Neuron (in vitro differentiated cells): Measurements from ENCODE around the gene CERS4.
A peak's percentile ranks its signal among the peaks of the same experiment; 100 is the strongest.
"Not testable (repeated sequence)": the region's sequence is repeated elsewhere in the genome, so short reads cannot be mapped to it uniquely, and the experiment has no call there.

Source experiments
- H2AFZ ChIP-seq: one replicate; pipeline ENCODE4 v1.6.1; 2013; ENCODE audit warnings: low read depth, mild to moderate bottlenecking, inconsistent platforms, low read length, moderate library complexity
- H3K27me3 ChIP-seq: one replicate; pipeline ENCODE4 v1.6.1; 2013; ENCODE audit warnings: low read length; ENCODE audit not compliant: insufficient read depth
- H3K36me3 ChIP-seq: one replicate; pipeline ENCODE4 v1.6.1; 2013; ENCODE audit warnings: low read length; ENCODE audit not compliant: insufficient read depth
- H3K4me1 ChIP-seq: one replicate; pipeline ENCODE4 v1.6.1; 2013; ENCODE audit warnings: low read length; ENCODE audit not compliant: insufficient read depth
- H3K4me3 ChIP-seq: 2 replicates; pipeline ENCODE4 v1.5.1; 2013; ENCODE audit warnings: mild to moderate bottlenecking, low read length, moderate library complexity
- H3K9me3 ChIP-seq: one replicate; pipeline ENCODE4 v1.6.1; 2013; ENCODE audit warnings: low read length

Gene CERS4

DNA sequence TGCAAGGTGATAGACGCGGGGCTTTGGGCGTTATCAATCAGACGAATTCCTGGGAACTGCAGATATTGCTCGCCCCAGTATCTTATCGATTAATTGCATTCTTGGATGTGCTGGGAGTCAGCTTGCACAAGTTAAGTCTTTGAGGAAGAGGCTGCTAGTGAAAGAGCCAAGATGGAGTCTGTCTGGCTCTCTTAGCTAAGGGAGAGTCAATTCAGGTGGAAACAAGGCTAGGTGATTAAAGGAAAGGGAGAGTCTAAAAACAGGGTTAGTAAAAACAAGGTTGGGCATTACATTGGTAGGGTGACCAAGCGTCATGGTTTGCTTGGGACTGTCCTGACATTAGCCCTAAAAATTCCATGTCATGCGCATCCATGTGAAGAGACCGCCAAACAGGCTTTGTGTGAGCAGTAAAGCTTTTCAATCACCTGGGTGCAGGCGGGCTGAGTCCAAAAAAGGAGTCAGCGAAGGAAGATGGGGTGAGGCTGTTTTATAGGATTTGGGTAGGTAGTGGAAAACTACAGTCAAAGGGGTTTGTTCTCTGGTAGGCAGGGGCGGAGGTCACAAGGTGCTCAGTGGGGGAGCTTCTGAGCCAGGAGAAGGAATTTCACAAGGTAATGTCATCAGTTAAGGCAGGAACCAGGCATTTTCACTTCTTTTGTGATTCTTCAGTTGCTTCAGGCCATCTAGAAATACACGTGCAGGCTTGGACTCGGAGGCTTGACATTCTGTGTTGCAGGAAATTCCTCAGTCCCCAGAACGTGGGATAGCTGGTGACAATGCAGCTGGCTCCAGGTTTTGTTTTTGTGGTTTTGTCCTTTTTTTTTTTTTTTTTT lies 5.7 kb upstream of the CERS4 start:
- H2AFZ ChIP-seq, H3K4me3 ChIP-seq, H3K4me1 ChIP-seq, H3K27me3 ChIP-seq, H3K9me3 ChIP-seq, H3K36me3 ChIP-seq: not testable (repeated sequence)

GRCh38 chr19:8204961-8205360 lies 4.2 kb upstream of the CERS4 start:
- H3K4me3 ChIP-seq: no peak overlapping the region
- H3K27me3 ChIP-seq: no peaks in the 10 kb centered on the region
- no peak overlapping the region for H2AFZ ChIP-seq
- no peaks in the 10 kb centered on the region for H3K36me3 ChIP-seq
- peaks cover 9% of the 10 kb centered on the region for H3K4me1 ChIP-seq
- no peaks in the 10 kb centered on the region for H3K9me3 ChIP-seq

DNA sequence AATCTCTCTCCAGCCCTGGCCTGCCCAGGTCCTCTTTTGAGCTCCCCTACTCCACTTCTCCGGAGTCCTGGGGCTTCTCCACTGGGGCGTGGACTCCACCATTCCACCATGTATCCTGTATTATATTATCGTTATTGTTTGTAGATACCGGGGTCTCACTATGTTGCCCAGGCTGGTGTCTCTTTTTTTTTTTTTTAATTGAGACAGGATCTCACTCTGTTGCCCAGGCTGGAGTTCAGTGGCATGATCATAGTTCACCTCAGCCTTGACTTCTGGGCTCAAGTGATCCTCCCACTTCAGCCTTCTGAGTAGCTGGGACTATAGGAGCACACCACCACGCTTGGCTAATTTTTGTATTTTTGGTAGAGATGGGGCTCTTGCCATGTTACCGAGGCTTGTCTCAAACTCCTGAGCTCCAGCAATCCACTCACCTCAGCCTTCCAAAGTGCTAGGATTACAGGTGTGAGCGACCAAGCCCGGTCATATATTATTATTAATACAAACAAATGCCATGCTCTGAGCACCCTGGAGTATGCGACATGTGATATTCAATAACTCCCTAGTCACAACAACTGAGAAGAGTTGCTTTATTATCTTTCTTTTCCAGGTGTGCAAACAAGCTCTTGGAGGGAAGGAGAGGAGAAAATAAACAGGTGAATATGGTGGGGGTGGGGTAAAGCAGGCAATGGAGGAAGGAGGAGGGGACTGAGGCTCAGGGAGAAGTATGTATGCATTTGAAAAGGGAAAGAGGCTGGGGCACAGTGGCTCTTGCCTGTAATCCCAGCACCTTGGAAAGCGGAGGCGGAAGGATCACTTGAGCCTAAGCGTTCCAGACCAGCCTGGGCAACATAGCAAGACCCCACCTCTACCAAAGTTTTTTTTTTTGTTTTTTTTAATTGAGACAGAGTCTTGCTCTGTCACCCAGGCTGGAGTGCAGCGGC lies 2.8 kb upstream of the CERS4 start:
- Histone ChIP-seq H3K4me3 (no peak overlapping the region), H3K9me3 (no peaks in the 10 kb centered on the region), H3K27me3 (no peaks in the 10 kb centered on the region), H3K4me1 (peaks cover 16% of the 10 kb centered on the region), H2AFZ (no peak overlapping the region), H3K36me3 (no peaks in the 10 kb centered on the region)

DNA sequence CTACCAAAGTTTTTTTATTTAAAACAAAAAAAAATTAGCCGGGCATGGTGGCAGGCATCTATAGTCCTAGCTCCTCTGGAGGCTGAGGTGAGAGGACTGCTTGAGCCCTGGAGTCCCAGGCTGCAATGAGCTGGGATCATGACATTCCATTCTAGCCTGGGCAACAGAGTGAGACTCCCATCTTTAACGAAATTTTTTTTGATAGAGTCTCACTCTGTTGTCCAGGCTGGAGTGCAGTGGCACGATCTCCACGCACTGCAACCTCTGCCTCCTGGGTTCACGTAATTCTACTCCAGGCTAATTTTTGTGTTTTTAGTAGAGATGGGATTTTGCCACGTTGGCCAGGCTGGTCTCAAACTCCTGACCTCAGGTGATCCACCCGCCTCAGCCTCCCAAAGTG lies 1.8 kb upstream of the CERS4 start:
- H3K4me1 ChIP-seq: peaks cover 16% of the 10 kb centered on the region
- not testable (repeated sequence) for H3K27me3 ChIP-seq, H2AFZ ChIP-seq, H3K4me3 ChIP-seq, H3K9me3 ChIP-seq, H3K36me3 ChIP-seq

GRCh38 chr19:8208119-8208921 lies 850 bp upstream of the CERS4 start:
- peak overlapping the region; percentile 50 for H3K4me3 ChIP-seq
- H3K9me3 ChIP-seq: no peaks in the 10 kb centered on the region
- no peaks in the 10 kb centered on the region for H3K27me3 ChIP-seq
- H2AFZ ChIP-seq: peak overlapping the region; percentile 20
- H3K4me1 ChIP-seq: peaks cover 16% of the 10 kb centered on the region
- no peaks in the 10 kb centered on the region for H3K36me3 ChIP-seq

GRCh38 chr19:8209462-8210378 lies 550 bp downstream of the CERS4 start:
- H3K4me3 ChIP-seq: peak overlapping the region; percentile 57

DNA sequence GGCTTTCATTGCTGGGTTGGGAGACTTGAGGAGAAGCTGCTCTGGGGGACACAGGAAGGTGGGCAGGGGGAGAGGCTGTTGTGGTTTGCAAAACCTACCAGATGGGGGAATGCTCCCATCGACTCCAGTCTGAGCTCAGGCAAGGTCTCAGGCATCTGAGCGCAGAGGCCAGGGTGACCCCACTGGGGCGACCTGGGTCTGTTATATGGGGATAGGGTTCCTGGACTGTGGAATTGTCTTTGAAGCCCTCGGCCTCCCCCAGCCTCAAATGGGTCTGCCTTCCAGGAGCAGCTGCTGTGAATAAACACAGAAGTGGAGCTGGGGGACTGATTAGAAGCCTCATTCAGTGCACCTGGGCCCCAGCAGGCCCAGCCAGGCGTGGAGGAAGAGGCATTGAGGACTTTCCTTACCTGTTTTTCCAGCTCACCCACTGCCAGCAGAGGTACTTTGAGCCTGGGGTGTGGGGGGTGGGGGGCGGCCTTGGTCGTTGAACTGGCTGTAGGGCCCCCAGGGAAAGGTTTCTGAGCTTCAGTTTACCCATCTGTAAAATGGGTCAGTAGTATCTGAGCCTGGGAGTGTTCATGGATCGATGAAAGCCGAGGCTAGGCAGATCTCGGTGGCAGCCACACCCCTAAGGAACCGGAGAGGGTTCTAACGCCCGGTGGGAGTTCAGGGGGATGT lies 1.4 kb downstream of the CERS4 start:
- peak overlapping the region; percentile 57 for H3K4me3 ChIP-seq
- H3K27me3 ChIP-seq: no peaks in the 10 kb centered on the region
- no peaks in the 10 kb centered on the region for H3K9me3 ChIP-seq
- H3K4me1 ChIP-seq: peaks cover 16% of the 10 kb centered on the region
- H3K36me3 ChIP-seq: peaks cover 3% of the 10 kb centered on the region
- H2AFZ ChIP-seq: no peak overlapping the region

More at GRCh38 chr19:8209462-8210378, 550 bp downstream of the CERS4 start:
- H3K36me3 ChIP-seq: peaks cover 2% of the 10 kb centered on the region
- no peaks in the 10 kb centered on the region for H3K27me3 ChIP-seq
- H2AFZ ChIP-seq: peak overlapping the region; percentile 22
- H3K4me1 ChIP-seq: peaks cover 16% of the 10 kb centered on the region
- H3K9me3 ChIP-seq: no peaks in the 10 kb centered on the region

DNA sequence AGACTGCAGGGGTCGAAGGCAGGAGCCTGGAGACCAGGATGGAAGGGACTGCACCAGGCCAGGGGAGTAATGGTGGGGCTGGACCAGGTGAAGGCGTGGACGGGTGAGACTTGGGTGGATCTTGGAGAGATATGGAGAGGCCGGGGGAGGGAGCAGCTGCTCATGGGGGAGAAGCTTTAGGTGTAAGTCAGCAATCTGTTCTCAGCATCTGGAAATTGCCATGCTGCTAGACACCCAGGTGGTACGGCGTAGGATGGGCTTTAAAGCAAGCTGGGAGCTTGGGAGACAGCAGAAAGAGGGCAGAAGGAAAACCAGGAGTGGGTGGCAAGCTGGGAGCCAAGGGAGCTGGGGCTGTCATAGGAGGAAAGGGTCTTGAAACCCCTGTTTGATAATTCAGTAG lies 3.0 kb downstream of the CERS4 start:
- no peak overlapping the region for H2AFZ ChIP-seq

GRCh38 chr19:8212916-8213315 lies 3.7 kb downstream of the CERS4 start:
- no peak overlapping the region for H3K4me3 ChIP-seq
- no peaks in the 10 kb centered on the region for H3K27me3 ChIP-seq
- H3K9me3 ChIP-seq: no peaks in the 10 kb centered on the region
- peaks cover 16% of the 10 kb centered on the region for H3K4me1 ChIP-seq
- H2AFZ ChIP-seq: no peak overlapping the region
- peaks cover 3% of the 10 kb centered on the region for H3K36me3 ChIP-seq

More for the DNA sequence above, 3.0 kb downstream of the CERS4 start:
- H3K9me3 ChIP-seq: no peaks in the 10 kb centered on the region
- H3K4me1 ChIP-seq: peaks cover 16% of the 10 kb centered on the region
- H3K36me3 ChIP-seq: peaks cover 3% of the 10 kb centered on the region
- H3K4me3 ChIP-seq: no peak overlapping the region
- H3K27me3 ChIP-seq: no peaks in the 10 kb centered on the region

DNA sequence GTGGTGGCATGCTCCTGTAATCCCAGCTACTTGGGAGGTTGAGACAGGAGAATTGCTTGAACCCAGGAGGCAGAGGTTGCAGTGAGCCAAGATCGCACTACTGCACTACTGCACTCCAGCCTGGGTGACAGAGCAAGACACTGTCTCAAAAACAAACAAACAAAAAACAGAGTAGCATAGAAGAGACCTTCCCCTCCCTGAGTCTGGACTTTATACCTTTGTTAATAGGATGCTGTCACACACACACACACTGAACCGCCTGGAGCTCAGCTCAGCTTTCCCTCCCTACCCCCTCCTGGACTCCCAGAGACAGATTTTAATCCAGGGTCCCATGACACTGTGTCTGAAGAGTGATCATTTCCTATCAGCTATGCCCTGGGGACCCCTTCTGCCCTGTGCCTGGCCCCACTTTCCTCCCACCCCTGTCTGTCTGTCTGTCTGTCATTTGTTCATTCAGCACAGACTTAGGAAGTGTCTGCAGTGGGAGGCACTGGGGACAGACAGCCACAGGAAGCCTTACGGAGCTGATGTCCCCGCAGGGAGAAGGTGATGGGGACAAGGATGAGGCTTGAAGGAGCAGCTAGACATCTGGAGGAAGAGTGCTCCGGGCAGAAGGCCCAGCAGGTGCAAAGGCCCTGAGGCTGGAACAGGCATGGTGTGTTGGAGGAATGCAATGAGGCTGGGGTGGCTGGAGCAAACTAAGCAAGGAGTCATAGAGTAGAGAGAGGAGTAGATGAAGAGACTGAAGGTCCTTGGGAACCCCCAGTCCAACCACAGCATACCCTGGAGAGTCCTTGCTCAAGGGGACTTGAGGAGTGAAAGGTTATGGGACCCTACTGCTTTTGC lies 4.9 kb downstream of the CERS4 start:
- H3K9me3 ChIP-seq: no peaks in the 10 kb centered on the region
- peaks cover 7% of the 10 kb centered on the region for H3K4me1 ChIP-seq
- H2AFZ ChIP-seq: no peak overlapping the region
- H3K4me3 ChIP-seq: no peak overlapping the region
- H3K27me3 ChIP-seq: no peaks in the 10 kb centered on the region
- H3K36me3 ChIP-seq: peaks cover 8% of the 10 kb centered on the region

GRCh38 chr19:8214802-8215201 lies 5.6 kb downstream of the CERS4 start:
- Histone ChIP-seq H3K4me1 (peaks cover 7% of the 10 kb centered on the region), H3K27me3 (no peaks in the 10 kb centered on the region), H3K9me3 (no peaks in the 10 kb centered on the region), H3K4me3 (no peak overlapping the region), H3K36me3 (peaks cover 10% of the 10 kb centered on the region), H2AFZ (no peak overlapping the region)
